Activated CD4-positive, alpha-beta T cell treated with anti-CD3 and anti-CD28 coated beads for 36 hours (primary cell): ENCODE results near the gene MAPK13. TPM values are rescaled to one million over a fixed set of nuclear protein-coding genes. Genes with fewer than 3 reads are reported as not detected.
A peak's percentile ranks its signal among the peaks of the same experiment; 100 is the strongest.
"Not testable (repeated sequence)": the region's sequence is repeated elsewhere in the genome, so short reads cannot be mapped to it uniquely, and the experiment has no call there.

Experiments used
- ATAC-seq: fragments of 200-7000 bp; cut with Tn5 transposase; one replicate; pipeline ENCODE4 v1.10.0; 2021; ENCODE audit warnings: mild to moderate bottlenecking, moderate library complexity
- CTCF ChIA-PET: fragments of 350-600 bp; sonication (Branson Sonifier 250); formaldehyde crosslinking; loops from one replicate; lab custom pipeline; 2021; ENCODE audit warnings: antibody characterized with exemption; lab: Charles Lee
- POLR2A ChIA-PET: fragments of 350-600 bp; sonication (Branson Sonifier 250); formaldehyde crosslinking; loops from one replicate; lab custom pipeline; 2021; ENCODE audit warnings: antibody characterized with exemption, inconsistent platforms; lab: Charles Lee
- DNase-seq: peaks from one replicate; pipeline ENCODE4 v3.0.0-alpha.2; 2020
- H3K27ac Mint-ChIP-seq: one replicate; pipeline ENCODE4 v1.8.0; 2021; ENCODE audit warnings: mixed read lengths
- H3K27me3 Mint-ChIP-seq: one replicate; pipeline ENCODE4 v1.8.0; 2021; ENCODE audit warnings: mixed read lengths
- H3K36me3 Mint-ChIP-seq: one replicate; pipeline ENCODE4 v1.8.0; 2021; ENCODE audit warnings: low read depth, mixed read lengths
- H3K4me1 Mint-ChIP-seq: one replicate; pipeline ENCODE4 v1.8.0; 2021; ENCODE audit warnings: mixed read lengths
- H3K4me3 Mint-ChIP-seq: one replicate; pipeline ENCODE4 v1.8.0; 2021; ENCODE audit warnings: mild to moderate bottlenecking, moderate library complexity, mixed read lengths
- H3K9me3 Mint-ChIP-seq: one replicate; pipeline ENCODE4 v1.8.0; 2021; ENCODE audit warnings: low read depth, mixed read lengths
- intact Hi-C, 2 experiments: fragments of 100-400 bp; cut with DNase I in 1 of 2; cut with micrococcal nuclease in 1 of 2; formaldehyde crosslinking; loops; one replicate each; pipeline versions ENCODE4 v1.14.2 to v1.15.1; 2022 to 2024; cut with DNase I, micrococcal nuclease
- total RNA-seq, 2 experiments: library from RNA; stranded (reverse); gene quantifications; one replicate each; pipeline ENCODE4 v1.2.3, GENCODE V29; 2021

Gene MAPK13
- total RNA-seq, 2 experiments from 2014 or later: 63.0 to 65.1 TPM

GRCh38 chr6:36126553-36127458 lies 3.5 kb upstream of the MAPK13 start:
- CTCF ChIA-PET: interaction anchor here (0.5 to 1.3 kb wide), 7 partner anchors 8 to 462 kb away, joined by 3 to 6 read pairs (median 3); no protein-coding TSS in a partner anchor
- H3K9me3 Mint-ChIP-seq: no peaks in the 10 kb centered on the region
- H3K27me3 Mint-ChIP-seq: no peaks in the 10 kb centered on the region
- POLR2A ChIA-PET: no interaction called here
- H3K4me1 Mint-ChIP-seq: peaks cover 72% of the 10 kb centered on the region
- ATAC-seq (peak; percentile 1), DNase-seq (peak; percentile 57)
- H3K36me3 Mint-ChIP-seq: peaks cover 3% of the 10 kb centered on the region
- no peak overlapping the region for H3K4me3 Mint-ChIP-seq
- peak overlapping the region; percentile 41 for H3K27ac Mint-ChIP-seq
- intact Hi-C loops: loop anchor here (1.0 to 10.0 kb wide), 2 partner anchors 232 to 822 kb away; no protein-coding TSS in a partner anchor

- Mint-ChIP-seq H3K4me3 (no peak overlapping the region), H3K36me3 (peaks cover 8% of the 10 kb centered on the region), H3K4me1 (peaks cover 73% of the 10 kb centered on the region), H3K27me3 (no peaks in the 10 kb centered on the region), H3K27ac (no peak overlapping the region), H3K9me3 (no peaks in the 10 kb centered on the region)
- ChIA-PET POLR2A (no interaction called here), CTCF (interaction anchor here (1.1 to 1.3 kb wide), 2 partner anchors 9 to 32 kb away, joined by 4 to 6 read pairs; no protein-coding TSS in a partner anchor)
- intact Hi-C loops: loop anchor here in 1 of 2 experiments (10.0 kb wide), 1 partner anchor 823 kb away; no protein-coding TSS in a partner anchor
- ATAC-seq (no peak), DNase-seq (no peak)
Measured at GRCh38 chr6:36127462-36128016, 2.8 kb upstream of the MAPK13 start.

- CTCF ChIA-PET: no interaction called here
- no peak for ATAC-seq
Measured at GRCh38 chr6:36128073-36128472, 2.2 kb upstream of the MAPK13 start.

GRCh38 chr6:36128793-36129192 lies 1.5 kb upstream of the MAPK13 start:
- Mint-ChIP-seq H3K9me3 (no peaks in the 10 kb centered on the region), H3K27ac (no peak overlapping the region), H3K4me1 (peaks cover 73% of the 10 kb centered on the region), H3K4me3 (peak overlapping the region; percentile 73), H3K36me3 (peaks cover 20% of the 10 kb centered on the region), H3K27me3 (no peaks in the 10 kb centered on the region)
- intact Hi-C loops: loop anchor here in 1 of 2 experiments (10.0 kb wide), 1 partner anchor 824 kb away; no protein-coding TSS in a partner anchor
- DNase-seq (no peak), ATAC-seq (no peak)
- CTCF ChIA-PET: no interaction called here
- POLR2A ChIA-PET: interaction anchor here (0.7 kb wide), 1 partner anchor 221 kb away, joined by 4 read pairs; no protein-coding TSS in a partner anchor

More at GRCh38 chr6:36128073-36128472, 2.2 kb upstream of the MAPK13 start:
- Mint-ChIP-seq H3K27me3 (no peaks in the 10 kb centered on the region), H3K4me3 (no peak overlapping the region), H3K36me3 (peaks cover 13% of the 10 kb centered on the region), H3K9me3 (no peaks in the 10 kb centered on the region), H3K4me1 (peaks cover 73% of the 10 kb centered on the region), H3K27ac (no peak overlapping the region)
- DNase-seq: no peak
- intact Hi-C loops: loop anchor here in 1 of 2 experiments (10.0 kb wide), 1 partner anchor 823 kb away; no protein-coding TSS in a partner anchor
- POLR2A ChIA-PET: no interaction called here

GRCh38 chr6:36129334-36129733 lies 979 bp upstream of the MAPK13 start:
- Mint-ChIP-seq H3K36me3 (peaks cover 23% of the 10 kb centered on the region), H3K4me3 (peak overlapping the region; percentile 73), H3K4me1 (peaks cover 71% of the 10 kb centered on the region)
- ChIA-PET POLR2A (interaction anchor here (0.7 to 1.0 kb wide), 2 partner anchors 8 to 221 kb away, joined by 4 read pairs; no protein-coding TSS in a partner anchor), CTCF (interaction anchor here (2.9 kb wide), 1 partner anchor 8 kb away, joined by 32 read pairs; no protein-coding TSS in a partner anchor)
- not testable (repeated sequence) for H3K27ac Mint-ChIP-seq, DNase-seq, H3K9me3 Mint-ChIP-seq, ATAC-seq, H3K27me3 Mint-ChIP-seq
- intact Hi-C loops: loop anchor here in 1 of 2 experiments (10.0 kb wide), 1 partner anchor 825 kb away; no protein-coding TSS in a partner anchor

GRCh38 chr6:36130667-36131510 lies 576 bp downstream of the MAPK13 start:
- ATAC-seq: peak; percentile 78
- H3K27ac Mint-ChIP-seq: peak overlapping the region; percentile 96
- H3K36me3 Mint-ChIP-seq: peaks cover 33% of the 10 kb centered on the region
- H3K27me3 Mint-ChIP-seq: no peaks in the 10 kb centered on the region
- peak; percentile 92 for DNase-seq
- POLR2A ChIA-PET: interaction anchor here (0.5 to 1.9 kb wide), 5 partner anchors 10 to 103 kb away, joined by 3 to 31 read pairs (median 4); partner anchors contain the start of gene MAPK14
- CTCF ChIA-PET: interaction anchor here (0.7 to 2.9 kb wide), 14 partner anchors 8 to 296 kb away, joined by 3 to 32 read pairs (median 5); partner anchors contain the start of gene MAPK14
- intact Hi-C loops: loop anchor here (1.0 to 5.0 kb wide), 11 partner anchors 9 to 551 kb away; partner anchors contain the start of genes BRPF3 (in 1 of the 2), MAPK14 (in 1 of the 2), SRPK1 (in 1 of the 2) and SRSF3 (in 1 of the 2)
- H3K4me3 Mint-ChIP-seq: peak overlapping the region; percentile 84
- H3K9me3 Mint-ChIP-seq: no peaks in the 10 kb centered on the region
- peaks cover 63% of the 10 kb centered on the region for H3K4me1 Mint-ChIP-seq

- H3K27me3 Mint-ChIP-seq: no peaks in the 10 kb centered on the region
- peaks cover 55% of the 10 kb centered on the region for H3K4me1 Mint-ChIP-seq
- ATAC-seq: peak; percentile 84
- CTCF ChIA-PET: interaction anchor here (0.6 to 2.9 kb wide), 16 partner anchors 9 to 912 kb away, joined by 3 to 32 read pairs (median 5); partner anchors contain the start of gene MAPK14
- POLR2A ChIA-PET: interaction anchor here (0.5 to 1.9 kb wide), 4 partner anchors 10 to 104 kb away, joined by 3 to 31 read pairs (median 11); partner anchors contain the start of gene MAPK14
- peak overlapping the region; percentile 96 for H3K27ac Mint-ChIP-seq
- peak; percentile 80 for DNase-seq
- intact Hi-C loops: loop anchor here (1.0 to 5.0 kb wide), 11 partner anchors 9 to 551 kb away; partner anchors contain the start of genes BRPF3 (in 1 of the 2), MAPK14 (in 1 of the 2), SRPK1 (in 1 of the 2) and SRSF3 (in 1 of the 2)
- H3K4me3 Mint-ChIP-seq: peak overlapping the region; percentile 84
- no peaks in the 10 kb centered on the region for H3K9me3 Mint-ChIP-seq
- peaks cover 39% of the 10 kb centered on the region for H3K36me3 Mint-ChIP-seq
Measured at GRCh38 chr6:36131511-36132245, 1.4 kb downstream of the MAPK13 start.

GRCh38 chr6:36132246-36132895 lies 2.1 kb downstream of the MAPK13 start:
- Mint-ChIP-seq H3K27ac (peak overlapping the region; percentile 96), H3K9me3 (no peaks in the 10 kb centered on the region), H3K36me3 (peaks cover 43% of the 10 kb centered on the region), H3K4me3 (peak overlapping the region; percentile 84), H3K4me1 (peaks cover 48% of the 10 kb centered on the region), H3K27me3 (no peaks in the 10 kb centered on the region)
- ChIA-PET CTCF (interaction anchor here (0.6 to 2.9 kb wide), 16 partner anchors 9 to 912 kb away, joined by 3 to 32 read pairs (median 4); partner anchors contain the start of gene MAPK14), POLR2A (interaction anchor here (1.1 to 1.9 kb wide), 3 partner anchors 11 to 105 kb away, joined by 3 to 31 read pairs (median 18); partner anchors contain the start of gene MAPK14)
- ATAC-seq: no peak
- no peak for DNase-seq
- intact Hi-C loops: loop anchor here (5.0 kb wide), 3 partner anchors 210 to 550 kb away; partner anchors contain the start of gene STK38 (in 1 of the 2)

GRCh38 chr6:36133148-36133547 lies 2.8 kb downstream of the MAPK13 start:
- DNase-seq (no peak), ATAC-seq (no peak)
- Mint-ChIP-seq H3K27me3 (no peaks in the 10 kb centered on the region), H3K9me3 (no peaks in the 10 kb centered on the region), H3K27ac (peak overlapping the region; percentile 44), H3K4me1 (peaks cover 41% of the 10 kb centered on the region), H3K4me3 (peak overlapping the region; percentile 84), H3K36me3 (peaks cover 46% of the 10 kb centered on the region)
- ChIA-PET POLR2A (no interaction called here), CTCF (interaction anchor here (0.5 to 1.3 kb wide), 6 partner anchors 12 to 322 kb away, joined by 3 to 6 read pairs (median 4); no protein-coding TSS in a partner anchor)
- intact Hi-C loops: loop anchor here (5.0 kb wide), 3 partner anchors 209 to 549 kb away; partner anchors contain the start of gene STK38 (in 1 of the 2)
